Breast epithelium (tissue), 4 donors: ENCODE measurements around the gene NDUFB5. TPM values are rescaled to one million over a fixed set of nuclear protein-coding genes. Genes with fewer than 3 reads are reported as not detected.
"Not testable (repeated sequence)": the region's sequence is repeated elsewhere in the genome, so short reads cannot be mapped to it uniquely, and the experiment has no call there.

Experiments
- DNase-seq, 2 donors: peaks; one replicate each; pipeline ENCODE4 v3.0.0-alpha.2; 2019; ENCODE audit warnings: low spot score in 2 of 2
- H3K27ac ChIP-seq, 2 donors: fragments of 200-600 bp; sonication (generic) in 1 of 2; one replicate each; pipeline ENCODE4 v1.5.1; 2016 to 2019; ENCODE audit warnings: mild to moderate bottlenecking in 1 of 2
- H3K27me3 ChIP-seq, 2 donors: fragments of 200-600 bp; sonication (generic) in 1 of 2; one replicate each; pipeline versions ENCODE4 v1.5.1 to v1.6.0; 2017 to 2019; ENCODE audit warnings: control low read depth in 1 of 2, mild to moderate bottlenecking in 1 of 2
- H3K36me3 ChIP-seq: fragments of 200-600 bp; one replicate; pipeline ENCODE4 v1.5.1; 2019
- H3K4me1 ChIP-seq, 2 donors: fragments of 200-600 bp; sonication (generic); one replicate each; pipeline ENCODE4 v1.5.1; 2016 to 2019; ENCODE audit warnings: control low read depth in 1 of 2
- H3K4me3 ChIP-seq, 3 donors: fragments of 200-600 bp; sonication (generic); 1 replicate in 2 of 3; 2 replicates in 1 of 3; pipeline ENCODE4 v1.5.1; 2016 to 2019; ENCODE audit warnings: mild to moderate bottlenecking in 3 of 3, moderate library complexity in 2 of 3
- H3K9me3 ChIP-seq, 2 donors: fragments of 200-600 bp; sonication (generic) in 1 of 2; one replicate each; pipeline ENCODE4 v1.5.1; 2016 to 2019; ENCODE audit warnings: control low read depth in 1 of 2
- CTCF ChIP-seq, 3 donors: fragments of 450-650 bp; IDR thresholded peaks; one replicate each; pipeline ENCODE4 v1.5.1; 2016 to 2017; ENCODE audit warnings: antibody characterized with exemption in 3 of 3, mild to moderate bottlenecking in 3 of 3, moderate library complexity in 3 of 3
- POLR2A ChIP-seq: fragments of 450-650 bp; IDR thresholded peaks from one replicate; pipeline ENCODE4 v1.6.1; 2016; ENCODE audit warnings: antibody characterized with exemption, mild to moderate bottlenecking, moderate library complexity
- POLR2AphosphoS5 ChIP-seq, 3 donors: sonication (generic); formaldehyde crosslinking; IDR thresholded peaks; one replicate each; pipeline ENCODE4 v1.6.1; 2017; ENCODE audit warnings: antibody characterized with exemption in 3 of 3
- intact Hi-C: fragments of 100-400 bp; cut with DNase I; formaldehyde crosslinking; loops from one replicate; pipeline ENCODE4 v1.15.1; 2023; ENCODE audit warnings: low total_unique reads
- total RNA-seq, 3 donors: library from RNA; depleted of rRNA; stranded (reverse); fragments of >200 nt; gene quantifications; one replicate each; pipeline ENCODE4 v1.1.0, GENCODE V29; 2016

NDUFB5 gene
- total RNA-seq, 3 donors from 2014 or later: 62.6 to 97.5 (median 95.9) TPM

DNA sequence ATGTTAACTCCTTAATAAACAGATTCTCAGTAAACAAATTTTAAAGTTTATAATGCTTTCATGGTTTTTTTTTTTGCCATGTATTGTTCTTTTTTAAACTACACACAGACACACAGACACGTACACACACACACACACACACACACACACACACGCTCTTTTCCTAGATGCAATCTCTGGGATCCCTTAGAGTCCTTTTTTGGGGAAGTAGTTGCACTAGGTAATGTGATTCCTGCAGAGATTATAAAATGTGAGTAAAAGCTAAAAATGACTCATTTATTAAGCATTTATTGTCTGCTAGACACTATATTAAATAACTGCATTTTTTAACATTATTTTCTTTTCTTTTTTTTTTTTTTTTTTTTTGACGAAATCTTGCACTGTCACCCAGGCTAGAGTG is 19.9 kb downstream of the NDUFB5 start:
- H3K36me3 ChIP-seq: no peaks in the 10 kb centered on the region
- no peaks in the 10 kb centered on the region for H3K27me3 ChIP-seq
- intact Hi-C loops: no loop called here
- TF ChIP-seq POLR2AphosphoS5 (IDR thresholded peaks at IDR 0.05) (no peak), POLR2A (no peak), CTCF (IDR thresholded peaks at IDR 0.05) (no peak)
- no peaks in the 10 kb centered on the region for H3K4me1 ChIP-seq
- H3K27ac ChIP-seq: no peak overlapping the region
- no peak overlapping the region for H3K4me3 ChIP-seq
- DNase-seq: no peak
- H3K9me3 ChIP-seq: no peaks in the 10 kb centered on the region

GRCh38 chr3:179630753-179631451 is 26.3 kb downstream of the NDUFB5 start:
- H3K27me3 ChIP-seq: no peaks in the 10 kb centered on the region
- no peak for TF ChIP-seq CTCF (IDR thresholded peaks at IDR 0.05)
- TF ChIP-seq POLR2AphosphoS5 (IDR thresholded peaks at IDR 0.05): no peak
- TF ChIP-seq POLR2A: no peak
- no peaks in the 10 kb centered on the region for H3K4me1 ChIP-seq
- no peaks in the 10 kb centered on the region for H3K36me3 ChIP-seq
- no peak overlapping the region for H3K27ac ChIP-seq
- intact Hi-C loops: no loop called here
- DNase-seq: no peak
- H3K4me3 ChIP-seq: no peak overlapping the region
- no peaks in the 10 kb centered on the region for H3K9me3 ChIP-seq

- Histone ChIP-seq H3K27me3 (no peaks in the 10 kb centered on the region), H3K27ac (no peak overlapping the region), H3K9me3 (no peaks in the 10 kb centered on the region), H3K36me3 (no peaks in the 10 kb centered on the region), H3K4me1 (no peaks in the 10 kb centered on the region), H3K4me3 (no peak overlapping the region)
- intact Hi-C loops: no loop called here
- no peak for DNase-seq
- TF ChIP-seq POLR2A: no peak
- TF ChIP-seq POLR2AphosphoS5 (IDR thresholded peaks at IDR 0.05): no peak
- no peak for TF ChIP-seq CTCF (IDR thresholded peaks at IDR 0.05)
Observed at GRCh38 chr3:179640469-179640868, 35.9 kb downstream of the NDUFB5 start.

DNA sequence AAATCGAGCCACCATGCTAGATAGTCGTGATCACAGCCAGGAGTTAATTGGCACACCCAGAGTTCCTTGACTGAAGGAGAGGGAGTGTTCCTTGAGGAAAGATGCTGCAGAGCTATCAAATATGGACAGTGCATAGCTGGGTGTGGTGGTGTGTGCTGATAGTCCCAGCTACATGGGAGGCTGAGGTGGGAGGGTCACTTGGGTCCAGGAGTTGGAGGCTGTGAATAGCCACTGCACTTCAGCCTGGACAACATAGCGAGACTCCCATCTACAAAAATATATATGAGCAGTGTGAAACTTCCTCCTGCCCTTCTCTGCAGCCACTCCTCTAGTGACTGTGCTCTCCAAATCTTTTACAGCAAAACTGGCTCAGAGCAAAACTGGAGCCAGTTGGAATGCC is 38.3 kb downstream of the NDUFB5 start:
- Histone ChIP-seq H3K27ac (no peak overlapping the region), H3K36me3 (no peaks in the 10 kb centered on the region), H3K9me3 (no peaks in the 10 kb centered on the region), H3K4me1 (no peaks in the 10 kb centered on the region), H3K4me3 (no peak overlapping the region), H3K27me3 (no peaks in the 10 kb centered on the region)
- no peak for TF ChIP-seq POLR2A
- TF ChIP-seq POLR2AphosphoS5 (IDR thresholded peaks at IDR 0.05): no peak
- TF ChIP-seq CTCF (IDR thresholded peaks at IDR 0.05): no peak
- DNase-seq: no peak
- intact Hi-C loops: no loop called here

- H3K27ac ChIP-seq, intact Hi-C loops, H3K4me1 ChIP-seq, H3K4me3 ChIP-seq, DNase-seq, H3K9me3 ChIP-seq, H3K36me3 ChIP-seq, H3K27me3 ChIP-seq: not testable (repeated sequence)
Observed at GRCh38 chr3:179643837-179644236, 39.2 kb downstream of the NDUFB5 start.

DNA sequence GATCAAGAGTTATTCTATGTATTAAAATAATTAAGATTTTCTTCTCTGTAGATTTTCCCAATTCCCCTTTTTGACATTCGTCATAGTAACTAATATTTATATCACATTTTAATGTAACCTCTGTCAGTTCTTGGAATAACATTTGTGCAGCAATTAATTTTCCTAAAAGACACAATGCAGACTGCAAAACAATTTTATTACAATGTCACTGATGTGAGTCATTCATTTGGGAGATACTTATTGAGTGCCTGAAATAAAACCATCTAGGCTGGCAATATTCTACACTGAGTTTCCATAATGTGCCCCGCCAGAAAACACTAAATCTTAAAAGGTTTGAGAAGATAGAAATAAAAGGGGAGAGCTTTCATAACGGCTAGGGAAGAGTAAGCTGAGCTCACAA is 41.6 kb downstream of the NDUFB5 start:
- Histone ChIP-seq H3K9me3 (no peaks in the 10 kb centered on the region), H3K36me3 (no peaks in the 10 kb centered on the region), H3K27me3 (no peaks in the 10 kb centered on the region), H3K4me1 (no peaks in the 10 kb centered on the region), H3K4me3 (no peak overlapping the region), H3K27ac (no peak overlapping the region)
- TF ChIP-seq CTCF (IDR thresholded peaks at IDR 0.05): no peak
- TF ChIP-seq POLR2A: no peak
- no peak for TF ChIP-seq POLR2AphosphoS5 (IDR thresholded peaks at IDR 0.05)
- intact Hi-C loops: no loop called here
- no peak for DNase-seq
